SU-DHL-6 (cell line): ENCODE data around the gene MRPL33.
"Not testable (repeated sequence)": the region's sequence is repeated elsewhere in the genome, so short reads cannot be mapped to it uniquely, and the experiment has no call there.

Experiments
- H2AFZ ChIP-seq: fragments of 200-600 bp; sonication (generic); 2 replicates; pipeline ENCODE4 v1.6.1; 2014; ENCODE audit warnings: low read depth, mild to moderate bottlenecking, moderate library complexity, mixed read lengths, antibody characterized with exemption, low read length; ENCODE audit not compliant: severe bottlenecking
- H3F3A ChIP-seq: fragments of 200-600 bp; shearing (Covaris generic); 2 replicates; pipeline ENCODE4 v1.6.0; 2016; ENCODE audit warnings: antibody characterized with exemption, mild to moderate bottlenecking; ENCODE audit not compliant: insufficient read depth
- H3K27ac ChIP-seq: fragments of 200-600 bp; sonication (generic); 2 replicates; pipeline ENCODE4 v1.5.1; 2016; ENCODE audit warnings: low read depth, mild to moderate bottlenecking, low read length, moderate library complexity, mixed read lengths
- H3K27me3 ChIP-seq: fragments of 200-600 bp; sonication (generic), shearing (Covaris generic); 2 replicates; pipeline ENCODE4 v1.6.0; 2014; ENCODE audit warnings: mild to moderate bottlenecking, low read length
- H3K36me3 ChIP-seq: fragments of 200-600 bp; sonication (generic); 2 replicates; pipeline ENCODE4 v1.6.1; 2014; ENCODE audit warnings: mild to moderate bottlenecking, low read length, mixed read lengths
- H3K4me2 ChIP-seq: fragments of 300-600, 200-600 bp; shearing (Covaris generic), sonication (generic); 2 replicates; pipeline ENCODE4 v1.6.0; 2014; ENCODE audit warnings: low read length, low read depth, mild to moderate bottlenecking; ENCODE audit not compliant: poor library complexity, severe bottlenecking
- H3K4me3 ChIP-seq: fragments of 200-600 bp; sonication (generic); 2 replicates; pipeline ENCODE4 v1.5.1; 2014; ENCODE audit warnings: antibody characterized with exemption, low read length, mild to moderate bottlenecking, mixed read lengths; ENCODE audit not compliant: insufficient read depth, poor library complexity, severe bottlenecking
- H3K79me2 ChIP-seq: fragments of 200-600 bp; sonication (generic); 2 replicates; pipeline ENCODE4 v1.6.1; 2014; ENCODE audit warnings: mild to moderate bottlenecking, low read length, moderate library complexity; ENCODE audit not compliant: insufficient read depth
- H3K9ac ChIP-seq: fragments of 200-600 bp; sonication (generic); 2 replicates; pipeline ENCODE4 v1.7.0; 2014; ENCODE audit warnings: mild to moderate bottlenecking, low read length
- H3K9me2 ChIP-seq: fragments of 200-600 bp; sonication (generic); replicated peaks from 2 replicates; pipeline ENCODE4 v1.6.1; 2014; ENCODE audit warnings: low read length; ENCODE audit not compliant: insufficient read depth
- H3K9me3 ChIP-seq: fragments of 200-600 bp; sonication (generic); 2 replicates; pipeline ENCODE4 v1.6.1; 2014; ENCODE audit warnings: low read length, mixed read lengths; ENCODE audit not compliant: insufficient read depth
- H4K20me1 ChIP-seq: fragments of 200-600 bp; sonication (generic); 2 replicates; pipeline ENCODE4 v1.6.1; 2014; ENCODE audit warnings: low read depth, mild to moderate bottlenecking, antibody characterized with exemption, low read length, moderate library complexity, mixed read lengths
- EZH2phosphoT487 ChIP-seq: fragments of 200-600 bp; sonication (generic), shearing (Covaris generic); conservative IDR thresholded peaks from 2 replicates; pipeline ENCODE4 v1.6.1; 2018; ENCODE audit warnings: mild to moderate bottlenecking, antibody characterized with exemption, low read length, moderate library complexity, mixed read lengths
- TF ChIP-seq, protein P1 (sequence below): fragments of 200-600 bp; sonication (generic); IDR thresholded peaks from one replicate; pipeline ENCODE4 v1.5.1; 2017; ENCODE audit warnings: antibody characterized with exemption, mild to moderate bottlenecking, low read length, moderate library complexity; ENCODE audit not compliant: insufficient read depth, poor library complexity, severe bottlenecking

Gene MRPL33

DNA sequence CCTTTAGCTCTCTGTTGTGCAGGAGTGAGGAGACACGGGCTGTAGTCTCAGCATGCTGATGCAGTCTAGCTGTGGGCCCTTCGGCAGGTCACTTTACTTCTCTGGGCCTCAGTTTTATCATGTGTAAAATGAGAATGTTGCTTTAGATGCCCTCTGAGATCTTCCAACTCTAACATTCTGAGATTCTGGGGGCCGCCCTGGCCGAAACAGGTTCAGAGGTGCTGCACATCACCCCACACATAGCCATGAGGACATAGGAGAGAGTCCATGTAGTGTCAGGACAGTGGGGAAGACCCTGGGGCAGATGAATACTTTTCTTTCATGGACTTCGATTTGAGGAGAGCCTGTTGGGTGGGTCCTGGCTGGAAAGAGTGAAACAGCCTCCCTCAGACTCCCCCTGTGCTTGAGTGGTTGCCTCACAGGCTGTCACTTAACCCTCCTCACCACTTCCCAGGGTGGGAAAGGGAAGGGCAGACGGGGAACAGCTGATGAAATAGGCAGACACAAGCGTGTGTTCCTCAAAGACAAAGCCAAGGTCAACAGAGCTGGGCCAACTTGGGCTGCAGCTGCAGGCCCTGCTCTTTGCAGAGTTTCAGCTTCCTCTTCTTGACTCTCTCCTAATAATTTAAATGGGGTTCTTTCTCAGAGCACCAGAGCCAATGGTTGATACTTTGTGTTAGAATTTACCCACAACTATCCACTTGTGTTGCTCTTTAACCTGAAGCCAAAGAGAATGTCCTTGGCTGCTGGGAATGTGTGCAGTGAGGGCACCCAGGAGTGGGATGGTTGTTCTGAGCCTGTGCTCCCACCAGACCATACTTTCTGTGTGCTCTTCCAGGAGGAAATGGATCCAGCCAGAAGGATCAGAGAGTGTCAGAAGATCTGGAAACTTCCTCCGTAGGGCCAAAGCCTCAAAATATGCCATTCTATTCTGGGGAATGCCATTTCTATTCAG, 14.7 kb upstream of the MRPL33 start:
- no peaks in the 10 kb centered on the region for H3K79me2 ChIP-seq
- no peaks in the 10 kb centered on the region for H3K36me3 ChIP-seq
- H3K27me3 ChIP-seq: no peaks in the 10 kb centered on the region
- no peak overlapping the region for H2AFZ ChIP-seq
- TF ChIP-seq EZH2phosphoT487: no peak
- no peak overlapping the region for H3K4me2 ChIP-seq
- H3F3A ChIP-seq: no peaks in the 10 kb centered on the region
- no peaks in the 10 kb centered on the region for H4K20me1 ChIP-seq
- no peak overlapping the region for H3K9ac ChIP-seq
- no peaks in the 10 kb centered on the region for H3K9me2 ChIP-seq
- no peak overlapping the region for H3K27ac ChIP-seq
- no peak overlapping the region for H3K4me3 ChIP-seq
- no peaks in the 10 kb centered on the region for H3K9me3 ChIP-seq

DNA sequence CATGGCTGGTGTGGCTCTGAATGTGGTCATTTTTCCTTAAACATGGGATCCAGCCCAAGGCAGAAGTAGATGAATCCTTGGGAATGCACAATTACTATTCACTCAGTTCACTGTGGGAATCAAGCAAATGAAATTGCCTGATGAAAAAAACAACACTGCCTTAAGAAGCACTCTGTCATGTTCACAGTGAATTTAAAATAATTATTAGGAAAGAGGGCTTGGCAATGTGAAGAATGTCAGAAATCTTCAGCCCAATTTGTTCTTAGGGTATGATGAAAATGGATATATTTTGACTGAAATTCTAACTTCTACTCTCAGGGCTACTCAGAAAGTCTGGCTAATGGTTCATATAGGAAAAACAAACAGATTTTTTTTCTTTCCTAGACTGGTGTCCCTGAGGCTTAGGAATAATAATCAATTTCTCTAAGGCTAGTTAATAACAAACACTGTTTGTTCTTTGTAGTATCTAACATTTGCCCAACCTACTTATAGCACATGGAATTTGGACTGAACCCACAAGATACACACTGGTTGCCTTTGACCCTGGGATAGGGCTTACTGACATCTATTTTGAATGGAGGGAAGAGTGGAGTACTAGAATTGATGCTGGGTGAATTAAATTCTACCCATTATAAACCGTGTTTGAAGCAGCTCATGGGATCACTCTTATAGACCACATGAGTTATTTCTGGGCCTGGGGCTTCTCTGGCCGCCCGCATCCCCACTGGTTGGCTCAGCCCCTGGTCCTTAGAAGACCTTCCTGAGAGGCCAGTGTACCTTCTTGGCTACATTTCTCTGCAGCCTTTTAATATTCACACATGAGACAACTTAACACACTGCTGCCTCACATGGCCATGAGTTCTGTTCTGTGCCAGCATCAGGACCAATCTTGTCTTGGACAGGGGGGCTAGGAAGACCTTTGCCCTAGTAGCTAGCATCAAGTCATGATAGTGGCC, 8.3 kb upstream of the MRPL33 start:
- Histone ChIP-seq H3K9ac (no peak overlapping the region), H3K9me3 (no peaks in the 10 kb centered on the region), H4K20me1 (no peaks in the 10 kb centered on the region), H2AFZ (no peak overlapping the region), H3K27ac (no peak overlapping the region), H3K36me3 (no peaks in the 10 kb centered on the region), H3F3A (no peaks in the 10 kb centered on the region), H3K4me3 (no peak overlapping the region), H3K9me2 (no peaks in the 10 kb centered on the region), H3K79me2 (no peaks in the 10 kb centered on the region), H3K27me3 (no peaks in the 10 kb centered on the region), H3K4me2 (no peak overlapping the region)
- TF ChIP-seq, protein P1, sequence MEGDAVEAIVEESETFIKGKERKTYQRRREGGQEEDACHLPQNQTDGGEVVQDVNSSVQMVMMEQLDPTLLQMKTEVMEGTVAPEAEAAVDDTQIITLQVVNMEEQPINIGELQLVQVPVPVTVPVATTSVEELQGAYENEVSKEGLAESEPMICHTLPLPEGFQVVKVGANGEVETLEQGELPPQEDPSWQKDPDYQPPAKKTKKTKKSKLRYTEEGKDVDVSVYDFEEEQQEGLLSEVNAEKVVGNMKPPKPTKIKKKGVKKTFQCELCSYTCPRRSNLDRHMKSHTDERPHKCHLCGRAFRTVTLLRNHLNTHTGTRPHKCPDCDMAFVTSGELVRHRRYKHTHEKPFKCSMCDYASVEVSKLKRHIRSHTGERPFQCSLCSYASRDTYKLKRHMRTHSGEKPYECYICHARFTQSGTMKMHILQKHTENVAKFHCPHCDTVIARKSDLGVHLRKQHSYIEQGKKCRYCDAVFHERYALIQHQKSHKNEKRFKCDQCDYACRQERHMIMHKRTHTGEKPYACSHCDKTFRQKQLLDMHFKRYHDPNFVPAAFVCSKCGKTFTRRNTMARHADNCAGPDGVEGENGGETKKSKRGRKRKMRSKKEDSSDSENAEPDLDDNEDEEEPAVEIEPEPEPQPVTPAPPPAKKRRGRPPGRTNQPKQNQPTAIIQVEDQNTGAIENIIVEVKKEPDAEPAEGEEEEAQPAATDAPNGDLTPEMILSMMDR: no peak
- no peak for TF ChIP-seq EZH2phosphoT487

DNA sequence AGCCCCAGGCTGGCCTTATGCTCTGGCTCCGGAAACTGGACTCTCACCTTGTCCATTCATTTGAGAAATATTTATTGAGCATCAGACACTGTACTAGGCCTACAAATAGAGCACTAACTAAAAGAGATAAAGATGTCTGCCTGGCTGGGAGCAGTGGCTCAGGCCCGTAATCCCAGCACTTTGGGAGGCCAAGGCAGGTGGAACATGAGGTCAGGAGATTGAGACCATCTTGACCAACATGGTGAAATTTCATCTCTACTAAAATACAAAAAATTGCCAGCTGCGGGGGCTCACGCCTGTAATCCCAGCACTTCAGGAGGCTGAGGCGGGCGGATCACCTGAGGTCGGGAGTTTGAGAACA, 7.6 kb upstream of the MRPL33 start:
- Histone ChIP-seq H3K9me2 (no peaks in the 10 kb centered on the region), H3K9ac (no peak overlapping the region), H4K20me1 (no peaks in the 10 kb centered on the region), H3F3A (no peaks in the 10 kb centered on the region), H3K27ac (no peak overlapping the region), H3K27me3 (no peaks in the 10 kb centered on the region), H3K4me2 (no peak overlapping the region), H3K36me3 (no peaks in the 10 kb centered on the region), H2AFZ (no peak overlapping the region), H3K79me2 (no peaks in the 10 kb centered on the region), H3K9me3 (no peaks in the 10 kb centered on the region), H3K4me3 (no peak overlapping the region)
- no peak for TF ChIP-seq EZH2phosphoT487
- TF ChIP-seq, protein P1: no peak

DNA sequence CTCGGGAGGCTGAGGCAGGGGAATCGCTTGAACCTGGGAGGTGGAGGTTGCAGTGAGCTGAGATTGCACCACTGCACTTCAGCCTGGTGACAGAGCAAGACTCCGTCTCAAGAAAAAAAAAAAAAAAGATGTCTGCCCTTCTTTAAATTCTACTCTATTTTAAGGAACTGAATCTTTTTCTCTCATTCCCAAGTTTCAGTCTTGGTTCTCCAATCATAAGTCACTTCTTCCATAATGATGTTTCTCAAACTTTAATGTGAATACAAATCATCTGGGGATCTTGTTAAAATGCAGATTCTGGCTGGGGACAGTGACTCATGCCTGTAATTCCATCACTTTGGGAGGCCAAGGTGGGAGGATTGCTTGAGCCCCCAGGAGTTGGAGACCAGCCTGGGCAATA, 7.0 kb upstream of the MRPL33 start:
- not testable (repeated sequence) for H3K36me3 ChIP-seq, H2AFZ ChIP-seq, H3K9ac ChIP-seq, H3F3A ChIP-seq, H3K79me2 ChIP-seq, H3K9me2 ChIP-seq, H3K9me3 ChIP-seq, H3K4me3 ChIP-seq, H3K27me3 ChIP-seq, H4K20me1 ChIP-seq, H3K27ac ChIP-seq, H3K4me2 ChIP-seq
